ENCODE results near the gene ARFRP1.

Gene ARFRP1

GRCh38 chr20:63681609-63682142 is 26.1 kb downstream of the ARFRP1 start:
- Histone ChIP-seq H3K27me3 (ENCODE audit: insufficient read depth, poor library complexity, severe bottlenecking) (no peaks in the 10 kb centered on the region), H3K4me3 (replicated peaks; ENCODE audit: insufficient read depth, low read length) (no peak overlapping the region)
- TF ChIP-seq CTCF (IDR thresholded peaks at IDR 0.05; ENCODE audit: insufficient read depth, low read length): no peak
- no peak for TF ChIP-seq POLR2AphosphoS5 (IDR thresholded peaks at IDR 0.05; ENCODE audit: low read depth)
- TF ChIP-seq REST (IDR thresholded peaks at IDR 0.05; ENCODE audit: insufficient replicate concordance, low read depth): no peak
- TF ChIP-seq SPI1 (IDR thresholded peaks at IDR 0.05; ENCODE audit: borderline replicate concordance, low read depth): no peak
- TF ChIP-seq GABPA (IDR thresholded peaks at IDR 0.05; ENCODE audit: low read depth): no peak

DNA sequence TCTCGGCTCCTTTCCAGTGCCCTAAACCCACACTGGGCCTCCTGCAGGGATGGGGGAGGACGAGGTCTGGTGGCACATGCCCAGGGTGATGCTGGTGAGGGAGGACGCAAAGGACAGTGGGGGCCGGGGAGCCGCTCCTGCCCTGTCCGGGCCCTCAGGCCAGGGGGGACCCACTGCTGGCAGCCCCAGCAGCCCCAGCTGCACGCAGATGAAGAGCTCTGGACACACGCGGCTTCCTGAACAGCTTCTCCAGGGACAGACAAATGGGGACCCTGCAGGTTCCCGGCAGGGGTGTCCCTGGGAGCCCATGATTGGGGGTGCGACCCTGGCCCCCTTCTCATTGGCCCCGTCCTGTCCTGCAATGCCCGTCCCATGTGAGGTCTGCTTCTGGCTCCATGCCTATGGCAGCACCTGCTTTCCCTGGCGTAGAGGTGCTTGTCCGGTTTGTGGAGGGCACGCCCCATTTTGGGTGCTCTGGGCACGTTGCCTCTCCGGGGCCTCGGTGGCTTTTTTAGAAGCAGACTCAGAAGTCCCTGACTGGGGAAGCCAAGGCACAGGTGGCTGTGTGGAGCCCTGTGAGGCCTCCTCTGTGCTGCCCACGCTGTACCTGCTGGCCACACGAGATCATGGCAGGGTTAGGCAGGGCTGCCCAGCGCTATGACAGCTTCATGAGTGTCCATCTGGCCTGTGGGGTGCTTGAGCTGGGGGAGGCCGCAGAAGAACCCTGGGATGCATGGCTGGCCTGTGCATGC is 26.7 kb downstream of the ARFRP1 start:
- H3K27ac ChIP-seq (replicated peaks): no peak overlapping the region
- H3K27me3 ChIP-seq (ENCODE audit: insufficient read depth, poor library complexity, severe bottlenecking): no peaks in the 10 kb centered on the region
- TF ChIP-seq SPI1 (IDR thresholded peaks at IDR 0.05; ENCODE audit: borderline replicate concordance, low read depth) (no peak), GABPA (IDR thresholded peaks at IDR 0.05; ENCODE audit: low read depth) (no peak), CTCF (IDR thresholded peaks at IDR 0.05; ENCODE audit: insufficient read depth, low read length) (no peak), POLR2AphosphoS5 (IDR thresholded peaks at IDR 0.05; ENCODE audit: low read depth) (no peak), REST (IDR thresholded peaks at IDR 0.05; ENCODE audit: insufficient replicate concordance, low read depth) (no peak)
- no peak overlapping the region for H3K4me3 ChIP-seq (replicated peaks; ENCODE audit: insufficient read depth, low read length)
- no peak for DNase-seq (ENCODE audit: low read depth in 1 of 2, low spot score in 1 of 2)

More at GRCh38 chr20:63681609-63682142, 26.1 kb downstream of the ARFRP1 start:
- no peak overlapping the region for H3K27ac ChIP-seq (replicated peaks)
- no peak for DNase-seq (ENCODE audit: low read depth in 1 of 2, low spot score in 1 of 2)

- H3K27me3 ChIP-seq (ENCODE audit: insufficient read depth, poor library complexity, severe bottlenecking): no peaks in the 10 kb centered on the region
- no peak overlapping the region for H3K27ac ChIP-seq (replicated peaks)
- no peak for DNase-seq (ENCODE audit: low read depth in 1 of 2, low spot score in 1 of 2)
- TF ChIP-seq GABPA (IDR thresholded peaks at IDR 0.05; ENCODE audit: low read depth) (no peak), SPI1 (IDR thresholded peaks at IDR 0.05; ENCODE audit: borderline replicate concordance, low read depth) (no peak), CTCF (IDR thresholded peaks at IDR 0.05; ENCODE audit: insufficient read depth, low read length) (no peak), POLR2AphosphoS5 (IDR thresholded peaks at IDR 0.05; ENCODE audit: low read depth) (no peak), REST (IDR thresholded peaks at IDR 0.05; ENCODE audit: insufficient replicate concordance, low read depth) (no peak)
- H3K4me3 ChIP-seq (replicated peaks; ENCODE audit: insufficient read depth, low read length): no peak overlapping the region
Observed at GRCh38 chr20:63680427-63680826, 27.3 kb downstream of the ARFRP1 start.

All from HL-60 (cell line).